HG02763 (cell line): ENCODE results near the gene RASGRP3.

ENCODE experiments used
- ATAC-seq: cut with Tn5 transposase; IDR thresholded peaks from one replicate; pipeline ENCODE4 v1.9.1; 2021; ENCODE audit warnings: mild to moderate bottlenecking, moderate library complexity; ENCODE audit not compliant: unreplicated experiment

RASGRP3 gene

GRCh38 chr2:33521791-33522281 is 45.4 kb downstream of the RASGRP3 start:
- ATAC-seq: no peak

GRCh38 chr2:33522576-33522975 is 46.1 kb downstream of the RASGRP3 start:
- ATAC-seq: no peak

GRCh38 chr2:33525666-33526065 is 49.2 kb downstream of the RASGRP3 start:
- ATAC-seq: no peak

- no peak for ATAC-seq
Measured at GRCh38 chr2:33526132-33526531, 49.7 kb downstream of the RASGRP3 start.

DNA sequence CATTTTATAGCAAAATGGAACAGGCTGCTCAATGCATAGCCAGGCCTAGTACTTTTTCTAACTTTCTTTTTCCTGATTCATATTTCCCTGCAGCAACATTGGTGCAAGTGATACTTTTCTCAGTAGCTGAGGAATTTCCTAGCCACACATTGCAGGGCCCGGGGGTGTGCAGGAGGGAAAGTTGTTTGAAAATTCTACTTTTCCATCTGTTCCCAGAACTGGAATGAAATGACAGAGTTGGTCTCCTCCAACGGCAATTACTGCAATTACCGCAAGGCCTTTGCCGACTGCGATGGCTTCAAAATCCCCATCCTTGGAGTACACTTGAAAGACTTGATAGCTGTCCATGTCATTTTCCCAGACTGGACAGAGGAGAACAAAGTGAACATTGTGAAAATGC is 50.5 kb downstream of the RASGRP3 start:
- no peak for ATAC-seq

DNA sequence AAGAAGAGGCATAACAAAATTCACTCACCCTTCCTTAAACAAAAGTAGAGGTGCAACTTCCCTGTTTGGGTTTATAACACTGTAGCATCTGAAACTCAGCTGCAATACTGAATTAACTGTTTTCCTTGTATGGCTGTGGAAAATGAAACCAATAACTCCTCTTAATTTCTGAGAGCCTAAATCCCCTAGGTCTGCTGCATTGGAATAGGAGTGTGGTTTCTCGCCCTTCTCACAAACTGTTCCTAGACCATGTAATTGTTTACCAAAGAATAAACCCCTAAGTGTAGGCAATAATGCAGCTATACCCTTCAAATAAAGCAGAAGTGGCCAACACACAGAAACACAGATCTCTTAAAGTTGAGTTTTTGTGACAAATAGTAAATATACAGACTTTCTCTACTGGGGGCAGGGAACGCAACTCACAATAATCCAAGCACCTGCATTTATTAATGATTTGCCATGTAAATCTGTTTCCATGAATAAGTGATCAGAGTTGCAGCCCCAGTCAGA is 52.0 kb downstream of the RASGRP3 start:
- no peak for ATAC-seq

- no peak for ATAC-seq
Measured at GRCh38 chr2:33529771-33530481, 53.5 kb downstream of the RASGRP3 start.

DNA sequence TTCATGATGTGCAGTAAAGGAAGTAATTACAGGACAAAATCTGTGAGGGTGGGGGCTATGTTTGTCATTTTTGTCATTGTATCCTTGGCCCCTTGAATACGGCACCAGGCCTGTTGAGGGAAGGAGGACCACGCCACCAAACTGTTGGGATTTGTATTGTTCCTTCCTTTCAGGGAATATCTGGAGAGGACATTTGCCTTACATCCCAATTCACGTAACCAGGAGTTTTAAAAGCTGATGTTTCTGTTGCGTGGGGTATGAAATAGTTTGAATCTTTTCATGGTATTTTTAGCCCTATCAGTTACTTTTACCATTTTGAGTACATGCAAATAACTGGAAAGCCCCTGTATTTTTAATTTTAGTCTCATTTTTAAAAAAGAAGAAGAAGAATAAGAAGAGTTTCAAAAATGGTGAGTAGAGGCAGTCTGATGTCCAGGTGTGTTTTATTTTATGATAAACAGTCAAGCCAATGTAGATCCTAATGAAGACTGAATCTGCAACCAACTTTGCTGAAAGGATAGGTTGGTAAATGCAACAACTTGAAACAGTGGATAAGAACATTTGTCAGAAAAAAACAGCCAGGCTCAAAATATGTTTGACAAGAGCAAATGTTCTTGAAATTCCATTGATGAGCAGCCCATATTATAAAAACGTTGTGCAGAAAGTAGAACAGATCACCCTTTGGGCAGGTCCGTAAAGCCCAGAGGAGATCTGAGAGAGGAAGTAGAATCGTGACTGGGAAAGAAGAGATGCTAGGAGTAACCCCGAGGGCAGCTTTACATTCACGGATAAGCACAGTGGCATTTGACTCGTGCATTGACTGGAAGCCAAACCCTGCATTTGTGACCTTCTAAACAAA is 54.5 kb downstream of the RASGRP3 start:
- peak; percentile 31 for ATAC-seq

DNA sequence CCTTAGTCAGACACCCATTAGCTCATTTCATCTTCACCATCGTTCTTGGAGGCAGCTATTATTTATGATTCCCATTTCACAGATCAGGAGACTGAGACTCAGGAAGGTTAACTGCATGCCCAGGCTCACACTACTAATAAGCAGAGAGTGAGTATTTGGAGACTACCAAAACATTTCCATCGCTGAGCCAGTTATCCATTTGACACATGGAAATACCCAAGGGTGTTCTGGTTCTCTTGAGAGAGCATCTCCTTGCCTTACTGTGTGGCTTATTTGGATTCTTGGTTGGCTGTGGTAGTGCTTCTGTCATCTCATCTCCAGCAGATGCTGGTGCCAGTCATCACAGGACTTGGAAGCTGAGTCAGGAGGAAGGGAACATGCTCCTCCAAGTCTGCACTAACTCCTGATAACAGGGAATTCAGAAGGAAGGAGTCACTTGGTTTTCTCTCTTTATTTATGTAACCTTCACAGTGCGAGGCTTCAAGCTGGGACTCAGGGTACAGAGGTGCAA is 55.2 kb downstream of the RASGRP3 start:
- no peak for ATAC-seq

DNA sequence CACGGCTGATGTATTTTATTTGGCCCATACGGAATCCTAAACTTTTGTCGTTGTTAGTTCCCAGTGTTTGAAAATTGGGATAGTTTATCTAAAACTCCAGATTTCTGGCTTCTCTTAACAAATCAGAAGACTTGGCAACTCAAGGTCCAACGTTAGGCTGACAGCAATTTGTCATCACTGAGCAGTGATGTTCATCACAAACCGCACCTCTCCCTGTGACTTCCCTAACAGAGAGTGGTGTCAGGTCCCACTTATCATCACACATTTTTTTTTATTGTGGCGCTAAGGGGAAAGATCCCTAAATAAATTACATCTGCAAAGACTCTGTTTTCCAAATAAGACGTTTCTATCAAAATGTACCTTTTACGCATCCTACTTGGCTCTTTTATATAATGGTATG is 55.7 kb downstream of the RASGRP3 start:
- ATAC-seq: no peak

- no peak for ATAC-seq
Measured at GRCh38 chr2:33532966-33533365, 56.5 kb downstream of the RASGRP3 start.

GRCh38 chr2:33535421-33535820 is 59.0 kb downstream of the RASGRP3 start:
- ATAC-seq: no peak

GRCh38 chr2:33541243-33541642 is 64.8 kb downstream of the RASGRP3 start:
- no peak for ATAC-seq

- no peak for ATAC-seq
Measured at GRCh38 chr2:33550206-33550605, 73.8 kb downstream of the RASGRP3 start.

GRCh38 chr2:33552758-33553461 is 76.5 kb downstream of the RASGRP3 start:
- ATAC-seq: no peak

DNA sequence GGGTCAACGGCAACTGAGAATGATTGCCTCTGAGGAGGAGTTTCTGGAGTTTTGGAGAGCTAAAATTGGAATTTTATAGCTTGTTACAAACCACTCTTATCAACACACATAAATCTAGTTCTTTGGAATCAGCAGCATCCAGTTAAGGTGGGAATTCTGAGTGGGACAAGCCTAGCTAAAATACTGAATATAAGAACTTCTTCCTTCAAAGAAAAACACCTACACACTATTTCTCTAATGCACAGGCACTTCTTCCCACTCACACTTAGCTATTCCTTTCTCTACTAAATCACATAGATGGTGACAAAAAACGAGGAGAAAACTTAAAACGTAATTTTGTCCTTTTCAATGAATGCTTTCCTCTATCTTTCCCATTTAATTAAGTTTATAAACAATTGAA is 79.2 kb downstream of the RASGRP3 start:
- no peak for ATAC-seq

GRCh38 chr2:33559328-33559727 is 82.9 kb downstream of the RASGRP3 start:
- ATAC-seq: no peak

DNA sequence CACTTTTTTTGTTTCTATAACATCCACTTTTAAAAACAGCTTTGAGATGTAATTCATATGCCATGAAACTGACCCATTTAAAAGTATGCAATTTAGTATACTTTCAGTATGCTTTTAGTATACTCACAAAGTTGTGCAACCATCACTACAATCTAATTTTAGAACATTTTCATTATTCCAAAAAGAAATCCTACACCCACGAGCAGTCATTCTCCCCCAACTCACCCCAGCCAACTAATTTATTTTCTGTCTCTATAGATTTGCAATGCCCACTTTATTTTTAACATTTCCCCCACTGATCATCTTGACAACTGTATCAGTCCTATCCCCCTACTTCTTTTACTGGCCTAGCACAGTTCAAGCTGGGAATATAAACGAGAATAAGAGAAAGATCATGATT is 83.6 kb downstream of the RASGRP3 start:
- ATAC-seq: no peak

GRCh38 chr2:33561872-33562271 is 85.4 kb downstream of the RASGRP3 start:
- ATAC-seq: no peak

DNA sequence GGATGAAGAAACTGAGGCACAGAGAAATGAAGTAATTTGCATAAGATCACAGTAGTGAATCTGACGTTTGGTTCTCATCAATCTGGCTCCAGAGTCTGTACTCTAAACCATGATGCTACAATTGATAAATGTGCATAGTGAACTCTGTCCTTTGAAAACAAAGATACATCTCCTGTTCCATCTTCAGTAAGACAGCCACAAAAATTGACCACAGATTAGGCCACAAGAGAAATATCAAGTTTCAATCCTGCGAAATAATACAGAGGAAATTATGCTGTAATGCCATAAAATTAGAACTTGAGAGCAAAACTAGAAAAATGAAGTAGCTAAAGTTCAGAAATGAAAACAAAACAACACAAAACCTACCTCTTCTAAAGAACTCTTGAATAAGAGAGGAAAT is 94.2 kb downstream of the RASGRP3 start:
- ATAC-seq: no peak

GRCh38 chr2:33573657-33574056 is 97.2 kb downstream of the RASGRP3 start:
- no peak for ATAC-seq
